Measurements from ENCODE around the gene LPP. TPM values are rescaled to one million over a fixed set of nuclear protein-coding genes. Genes with fewer than 3 reads are reported as not detected.

Gene LPP
- total RNA-seq, 5 donors from 2014 or later (not counting 1 experiment from before 2014, with no cell fraction given): 23.8 to 82.6 (median 39.3) TPM

- Mint-ChIP-seq H3K4me1 (peaks cover 34 to 56% (median 43%) of the 10 kb centered on the region in 3 donors), H3K27me3 (no peaks in the 10 kb centered on the region), H3K36me3 (peaks cover 17% of the 10 kb centered on the region), H3K4me3 (no peak overlapping the region), H3K9me3 (no peaks in the 10 kb centered on the region), H3K27ac (no peak overlapping the region)
- Histone ChIP-seq H3K36me3 (ENCODE audit: control insufficient read depth in 2 of 2, extremely low read depth in 1 of 2, insufficient read depth in 1 of 2, low read length in 1 of 2) (no peaks in the 10 kb centered on the region), H3K27me3 (replicated peaks in 1 of 2; ENCODE audit: control insufficient read depth in 2 of 2, extremely low read depth in 1 of 2, insufficient read depth in 2 of 2, low read length in 1 of 2) (no peaks in the 10 kb centered on the region), H3K4me1 (ENCODE audit: control insufficient read depth in 1 of 2, extremely low read depth in 1 of 2, insufficient read depth in 2 of 2, low read length in 2 of 2) (peaks cover 2 to 12% of the 10 kb centered on the region in 2 experiments), H3K27ac (ENCODE audit: low read length) (no peak overlapping the region), H3K4me3 (ENCODE audit: control insufficient read depth in 1 of 2, extremely low read depth in 1 of 2, low read length in 1 of 2) (no peak overlapping the region), H3K9me3 (no peaks in the 10 kb centered on the region)
- DNase-seq (no peak), ATAC-seq (replicated peaks in 1 of 4) (no peak)
- WGBS (ENCODE audit: insufficient coverage): no CpG with 5 or more reads among the region's 2 CpGs
- POLR2A ChIA-PET: no interaction called here
- CTCF ChIA-PET: no interaction called here
Measured at GRCh38 chr3:188299708-188300107, 145.8 kb downstream of the LPP start.

- no peak for DNase-seq
- Mint-ChIP-seq H3K27ac (no peak overlapping the region), H3K36me3 (peaks cover 19% of the 10 kb centered on the region), H3K4me1 (peaks cover 30 to 48% (median 39%) of the 10 kb centered on the region in 3 donors), H3K4me3 (no peak overlapping the region), H3K9me3 (no peaks in the 10 kb centered on the region), H3K27me3 (no peaks in the 10 kb centered on the region)
- Histone ChIP-seq H3K4me1 (ENCODE audit: control insufficient read depth in 1 of 2, extremely low read depth in 1 of 2, insufficient read depth in 2 of 2, low read length in 2 of 2) (peaks cover 2 to 12% of the 10 kb centered on the region in 2 experiments), H3K4me3 (ENCODE audit: control insufficient read depth in 1 of 2, extremely low read depth in 1 of 2, low read length in 1 of 2) (no peak overlapping the region), H3K27ac (ENCODE audit: low read length) (no peak overlapping the region), H3K9me3 (no peaks in the 10 kb centered on the region), H3K36me3 (ENCODE audit: control insufficient read depth in 2 of 2, extremely low read depth in 1 of 2, insufficient read depth in 1 of 2, low read length in 1 of 2) (no peaks in the 10 kb centered on the region), H3K27me3 (replicated peaks in 1 of 2; ENCODE audit: control insufficient read depth in 2 of 2, extremely low read depth in 1 of 2, insufficient read depth in 2 of 2, low read length in 1 of 2) (no peaks in the 10 kb centered on the region)
- WGBS (ENCODE audit: insufficient coverage): 100% methylated on average over 1 of the region's 1 CpG
- ChIA-PET POLR2A (no interaction called here), CTCF (no interaction called here)
- ATAC-seq (replicated peaks in 1 of 4): no peak
Measured at GRCh38 chr3:188301147-188301546, 147.2 kb downstream of the LPP start.

GRCh38 chr3:188303286-188303799 is 149.4 kb downstream of the LPP start:
- Histone ChIP-seq H3K27ac (ENCODE audit: low read length) (no peak overlapping the region), H3K36me3 (ENCODE audit: control insufficient read depth in 2 of 2, extremely low read depth in 1 of 2, insufficient read depth in 1 of 2, low read length in 1 of 2) (no peaks in the 10 kb centered on the region), H3K27me3 (replicated peaks in 1 of 2; ENCODE audit: control insufficient read depth in 2 of 2, extremely low read depth in 1 of 2, insufficient read depth in 2 of 2, low read length in 1 of 2) (no peaks in the 10 kb centered on the region), H3K4me1 (ENCODE audit: control insufficient read depth in 1 of 2, extremely low read depth in 1 of 2, insufficient read depth in 2 of 2, low read length in 2 of 2) (peaks cover 1 to 8% of the 10 kb centered on the region in 2 experiments), H3K4me3 (ENCODE audit: control insufficient read depth in 1 of 2, extremely low read depth in 1 of 2, low read length in 1 of 2) (no peak overlapping the region), H3K9me3 (no peaks in the 10 kb centered on the region)
- WGBS (ENCODE audit: insufficient coverage): 100% methylated on average over 1 of the region's 2 CpGs
- DNase-seq (no peak), ATAC-seq (replicated peaks in 1 of 4) (no peak)
- ChIA-PET POLR2A (interaction anchor here in 1 of 2 donors (0.6 kb wide), 1 partner anchor 226 kb away, joined by 3 read pairs; no protein-coding TSS in a partner anchor), CTCF (no interaction called here)
- Mint-ChIP-seq H3K27ac (no peak overlapping the region), H3K4me1 (peaks cover 19 to 34% (median 30%) of the 10 kb centered on the region in 3 donors), H3K4me3 (no peak overlapping the region), H3K27me3 (no peaks in the 10 kb centered on the region), H3K9me3 (no peaks in the 10 kb centered on the region), H3K36me3 (peaks cover 24% of the 10 kb centered on the region)

- POLR2A ChIA-PET: interaction anchor here in 1 of 2 donors (0.6 kb wide), 1 partner anchor 226 kb away, joined by 3 read pairs; no protein-coding TSS in a partner anchor
Measured at GRCh38 chr3:188303823-188304222, 149.9 kb downstream of the LPP start.

GRCh38 chr3:188304501-188304900 is 150.5 kb downstream of the LPP start:
- DNase-seq (no peak), ATAC-seq (replicated peaks in 1 of 4) (no peak)
- Mint-ChIP-seq H3K4me1 (peaks cover 13 to 31% (median 29%) of the 10 kb centered on the region in 3 donors), H3K9me3 (no peaks in the 10 kb centered on the region), H3K4me3 (no peak overlapping the region), H3K27ac (no peak overlapping the region), H3K27me3 (no peaks in the 10 kb centered on the region), H3K36me3 (peaks cover 25% of the 10 kb centered on the region)
- Histone ChIP-seq H3K27me3 (replicated peaks in 1 of 2; ENCODE audit: control insufficient read depth in 2 of 2, extremely low read depth in 1 of 2, insufficient read depth in 2 of 2, low read length in 1 of 2) (no peaks in the 10 kb centered on the region), H3K9me3 (no peaks in the 10 kb centered on the region), H3K4me3 (ENCODE audit: control insufficient read depth in 1 of 2, extremely low read depth in 1 of 2, low read length in 1 of 2) (no peak overlapping the region), H3K27ac (ENCODE audit: low read length) (no peak overlapping the region), H3K4me1 (ENCODE audit: control insufficient read depth in 1 of 2, extremely low read depth in 1 of 2, insufficient read depth in 2 of 2, low read length in 2 of 2) (peaks cover 0 to 4% of the 10 kb centered on the region in 2 experiments), H3K36me3 (ENCODE audit: control insufficient read depth in 2 of 2, extremely low read depth in 1 of 2, insufficient read depth in 1 of 2, low read length in 1 of 2) (no peaks in the 10 kb centered on the region)
- no CpG with 5 or more reads among the region's 1 CpG for WGBS (ENCODE audit: insufficient coverage)
- POLR2A ChIA-PET: interaction anchor here in 1 of 2 donors (0.7 kb wide), 1 partner anchor 11 kb away, joined by 3 read pairs; no protein-coding TSS in a partner anchor
- CTCF ChIA-PET: interaction anchor here (0.6 to 1.2 kb wide), 2 partner anchors 557 to 567 kb away, joined by 4 to 7 read pairs; no protein-coding TSS in a partner anchor

More at GRCh38 chr3:188303823-188304222, 149.9 kb downstream of the LPP start:
- Mint-ChIP-seq H3K4me1 (peaks cover 14 to 31% (median 26%) of the 10 kb centered on the region in 3 donors), H3K9me3 (no peaks in the 10 kb centered on the region), H3K36me3 (peaks cover 25% of the 10 kb centered on the region), H3K27me3 (no peaks in the 10 kb centered on the region), H3K27ac (no peak overlapping the region), H3K4me3 (no peak overlapping the region)
- CTCF ChIA-PET: interaction anchor here in 1 of 2 donors (1.2 kb wide), 1 partner anchor 556 kb away, joined by 4 read pairs; no protein-coding TSS in a partner anchor
- peaks cover 0 to 3% of the 10 kb centered on the region in 2 experiments for H3K4me1 ChIP-seq (ENCODE audit: control insufficient read depth in 1 of 2, extremely low read depth in 1 of 2, insufficient read depth in 2 of 2, low read length in 2 of 2)
- DNase-seq (no peak), ATAC-seq (replicated peaks in 1 of 4) (no peak)
- H3K9me3 ChIP-seq: no peaks in the 10 kb centered on the region
- 71% methylated on average over 1 of the region's 3 CpGs for WGBS (ENCODE audit: insufficient coverage)
- no peaks in the 10 kb centered on the region for H3K27me3 ChIP-seq (replicated peaks in 1 of 2; ENCODE audit: control insufficient read depth in 2 of 2, extremely low read depth in 1 of 2, insufficient read depth in 2 of 2, low read length in 1 of 2)
- H3K27ac ChIP-seq (ENCODE audit: low read length): no peak overlapping the region
- H3K4me3 ChIP-seq (ENCODE audit: control insufficient read depth in 1 of 2, extremely low read depth in 1 of 2, low read length in 1 of 2): no peak overlapping the region
- no peaks in the 10 kb centered on the region for H3K36me3 ChIP-seq (ENCODE audit: control insufficient read depth in 2 of 2, extremely low read depth in 1 of 2, insufficient read depth in 1 of 2, low read length in 1 of 2)

- WGBS (ENCODE audit: insufficient coverage): no CpG with 5 or more reads among the region's 2 CpGs
- Histone ChIP-seq H3K9me3 (no peaks in the 10 kb centered on the region), H3K27ac (ENCODE audit: low read length) (no peak overlapping the region), H3K4me3 (ENCODE audit: control insufficient read depth in 1 of 2, extremely low read depth in 1 of 2, low read length in 1 of 2) (no peak overlapping the region), H3K36me3 (ENCODE audit: control insufficient read depth in 2 of 2, extremely low read depth in 1 of 2, insufficient read depth in 1 of 2, low read length in 1 of 2) (no peaks in the 10 kb centered on the region), H3K27me3 (replicated peaks in 1 of 2; ENCODE audit: control insufficient read depth in 2 of 2, extremely low read depth in 1 of 2, insufficient read depth in 2 of 2, low read length in 1 of 2) (no peaks in the 10 kb centered on the region), H3K4me1 (ENCODE audit: control insufficient read depth in 1 of 2, extremely low read depth in 1 of 2, insufficient read depth in 2 of 2, low read length in 2 of 2) (peaks cover 3 to 4% of the 10 kb centered on the region in 2 experiments)
- DNase-seq (no peak), ATAC-seq (replicated peaks in 1 of 4) (no peak)
- H3K4me1 Mint-ChIP-seq: peaks cover 18 to 36% (median 35%) of the 10 kb centered on the region in 3 donors
- CTCF ChIA-PET: interaction anchor here in 1 of 2 donors (1.2 kb wide), 1 partner anchor 558 kb away, joined by 4 read pairs; no protein-coding TSS in a partner anchor
- H3K27ac Mint-ChIP-seq: no peak overlapping the region
- H3K27me3 Mint-ChIP-seq: no peaks in the 10 kb centered on the region
- H3K36me3 Mint-ChIP-seq: peaks cover 27% of the 10 kb centered on the region
- POLR2A ChIA-PET: interaction anchor here in 1 of 2 donors (0.7 kb wide), 1 partner anchor 10 kb away, joined by 3 read pairs; no protein-coding TSS in a partner anchor
- no peaks in the 10 kb centered on the region for H3K9me3 Mint-ChIP-seq
- H3K4me3 Mint-ChIP-seq: no peak overlapping the region
Measured at GRCh38 chr3:188305220-188305619, 151.3 kb downstream of the LPP start.

All from T-cell (primary cell).